ENCODE data around the gene OTC. TPM values are rescaled to one million over a fixed set of nuclear protein-coding genes. Genes with fewer than 3 reads are reported as not detected.
A peak's percentile ranks its signal among the peaks of the same experiment; 100 is the strongest.

Gene OTC
- total RNA-seq, 1 experiment from 2014 or later: not detected

DNA sequence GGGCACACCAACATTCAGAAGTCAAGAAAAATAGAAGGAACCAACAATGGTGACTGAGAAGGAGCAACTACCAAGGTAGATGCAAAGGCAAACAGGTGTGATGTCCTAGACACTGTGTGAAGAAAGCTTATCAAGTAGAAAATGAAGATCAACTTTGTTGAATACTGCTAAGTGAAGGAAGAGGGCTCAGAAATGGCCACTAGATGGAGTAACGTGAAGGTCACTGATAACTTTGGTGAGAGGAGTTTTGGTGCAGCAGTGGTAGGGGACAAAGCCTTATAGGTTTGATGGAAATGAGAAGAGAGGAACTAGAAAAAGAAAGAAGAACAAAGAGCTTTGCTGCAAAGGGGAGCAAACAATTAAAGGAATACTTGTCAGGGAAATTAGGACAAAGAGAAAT is 23.5 kb downstream of the OTC start:
- no TSS peak for BruUV-seq (replicated peaks)
- TF ChIP-seq, protein P1, sequence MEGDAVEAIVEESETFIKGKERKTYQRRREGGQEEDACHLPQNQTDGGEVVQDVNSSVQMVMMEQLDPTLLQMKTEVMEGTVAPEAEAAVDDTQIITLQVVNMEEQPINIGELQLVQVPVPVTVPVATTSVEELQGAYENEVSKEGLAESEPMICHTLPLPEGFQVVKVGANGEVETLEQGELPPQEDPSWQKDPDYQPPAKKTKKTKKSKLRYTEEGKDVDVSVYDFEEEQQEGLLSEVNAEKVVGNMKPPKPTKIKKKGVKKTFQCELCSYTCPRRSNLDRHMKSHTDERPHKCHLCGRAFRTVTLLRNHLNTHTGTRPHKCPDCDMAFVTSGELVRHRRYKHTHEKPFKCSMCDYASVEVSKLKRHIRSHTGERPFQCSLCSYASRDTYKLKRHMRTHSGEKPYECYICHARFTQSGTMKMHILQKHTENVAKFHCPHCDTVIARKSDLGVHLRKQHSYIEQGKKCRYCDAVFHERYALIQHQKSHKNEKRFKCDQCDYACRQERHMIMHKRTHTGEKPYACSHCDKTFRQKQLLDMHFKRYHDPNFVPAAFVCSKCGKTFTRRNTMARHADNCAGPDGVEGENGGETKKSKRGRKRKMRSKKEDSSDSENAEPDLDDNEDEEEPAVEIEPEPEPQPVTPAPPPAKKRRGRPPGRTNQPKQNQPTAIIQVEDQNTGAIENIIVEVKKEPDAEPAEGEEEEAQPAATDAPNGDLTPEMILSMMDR (IDR thresholded peaks at IDR 0.05; ENCODE audit: unreplicated experiment): peak; percentile 41
- intact Hi-C loops (cut with micrococcal nuclease): loop anchor here (1.0 kb wide), 1 partner anchor 278 kb away; no protein-coding TSS in a partner anchor
- ChIA-PET CTCF (interaction anchor here (0.6 to 1.8 kb wide), 12 partner anchors 9 to 288 kb away, joined by 3 to 9 read pairs (median 4); no protein-coding TSS in a partner anchor), POLR2A (interaction anchor here (1.1 kb wide), 1 partner anchor 9 kb away, joined by 3 read pairs; no protein-coding TSS in a partner anchor)
- no peaks in the 10 kb centered on the region for H3K36me3 Mint-ChIP-seq (ENCODE audit: insufficient read depth, unreplicated experiment)
- H3K9me3 Mint-ChIP-seq (ENCODE audit: unreplicated experiment): no peaks in the 10 kb centered on the region
- H3K4me3 Mint-ChIP-seq (ENCODE audit: unreplicated experiment): no peak overlapping the region
- no peak overlapping the region for H3K27ac Mint-ChIP-seq (ENCODE audit: low read depth, unreplicated experiment)
- no peaks in the 10 kb centered on the region for H3K4me1 Mint-ChIP-seq (ENCODE audit: insufficient read depth, unreplicated experiment)
- peaks cover 21% of the 10 kb centered on the region for H3K27me3 Mint-ChIP-seq (ENCODE audit: insufficient read depth, unreplicated experiment)
- DNase-seq (ENCODE audit: unreplicated experiment): peak; percentile 40

DNA sequence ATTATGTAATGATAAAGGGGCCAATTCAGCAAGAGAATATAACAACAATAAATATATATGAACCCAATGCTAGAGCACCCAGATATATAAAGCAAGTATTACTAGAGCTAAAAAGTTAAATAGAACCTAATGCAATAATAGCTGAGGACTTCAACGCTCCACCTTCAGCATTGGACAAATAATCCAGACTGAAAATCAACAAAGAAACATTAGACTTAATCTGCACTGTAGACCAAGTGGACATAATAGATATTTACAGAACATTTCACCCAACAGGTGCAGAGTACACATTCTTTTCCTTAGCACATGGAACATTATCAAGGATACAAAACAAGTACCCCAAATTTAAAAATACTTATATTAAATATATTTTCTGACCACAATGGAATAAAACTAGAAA is 24.3 kb downstream of the OTC start:
- TF ChIP-seq, protein P1 (IDR thresholded peaks at IDR 0.05; ENCODE audit: unreplicated experiment): no peak
- ChIA-PET POLR2A (no interaction called here), CTCF (interaction anchor here (0.6 to 1.5 kb wide), 7 partner anchors 10 to 471 kb away, joined by 3 to 9 read pairs (median 4); no protein-coding TSS in a partner anchor)
- Mint-ChIP-seq H3K4me1 (ENCODE audit: insufficient read depth, unreplicated experiment) (no peaks in the 10 kb centered on the region), H3K9me3 (ENCODE audit: unreplicated experiment) (no peaks in the 10 kb centered on the region), H3K27me3 (ENCODE audit: insufficient read depth, unreplicated experiment) (peaks cover 12% of the 10 kb centered on the region), H3K36me3 (ENCODE audit: insufficient read depth, unreplicated experiment) (no peaks in the 10 kb centered on the region), H3K4me3 (ENCODE audit: unreplicated experiment) (no peak overlapping the region), H3K27ac (ENCODE audit: low read depth, unreplicated experiment) (no peak overlapping the region)
- intact Hi-C loops (cut with micrococcal nuclease): loop anchor here (1.0 kb wide), 1 partner anchor 278 kb away; no protein-coding TSS in a partner anchor
- no peak for DNase-seq (ENCODE audit: unreplicated experiment)
- BruUV-seq (replicated peaks): no TSS peak

DNA sequence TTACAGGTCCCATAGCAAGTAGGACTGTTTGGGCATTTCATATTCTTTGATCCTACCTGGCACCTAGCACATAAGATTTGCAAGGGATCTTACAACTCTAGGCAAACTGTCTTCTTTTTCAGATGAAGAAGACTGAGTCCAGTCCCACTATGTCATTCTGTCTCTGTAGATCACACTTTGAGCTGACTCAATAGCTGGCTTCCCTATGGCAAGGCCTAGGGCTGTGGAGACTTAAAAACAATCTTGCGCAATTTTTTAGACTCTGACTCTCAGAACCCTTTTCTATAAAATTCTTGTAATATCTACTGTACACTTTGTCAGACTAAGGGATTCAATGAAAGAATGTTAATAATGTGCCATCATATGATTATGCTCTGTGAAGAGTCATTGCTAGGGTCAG is 26.7 kb downstream of the OTC start:
- ChIA-PET POLR2A (no interaction called here), CTCF (no interaction called here)
- TF ChIP-seq, protein P1 (IDR thresholded peaks at IDR 0.05; ENCODE audit: unreplicated experiment): no peak
- no peaks in the 10 kb centered on the region for H3K36me3 Mint-ChIP-seq (ENCODE audit: insufficient read depth, unreplicated experiment)
- no TSS peak for BruUV-seq (replicated peaks)
- peak; percentile 7 for DNase-seq (ENCODE audit: unreplicated experiment)
- H3K9me3 Mint-ChIP-seq (ENCODE audit: unreplicated experiment): no peaks in the 10 kb centered on the region
- H3K27ac Mint-ChIP-seq (ENCODE audit: low read depth, unreplicated experiment): no peak overlapping the region
- H3K4me1 Mint-ChIP-seq (ENCODE audit: insufficient read depth, unreplicated experiment): no peaks in the 10 kb centered on the region
- H3K27me3 Mint-ChIP-seq (ENCODE audit: insufficient read depth, unreplicated experiment): peaks cover 20% of the 10 kb centered on the region
- no peak overlapping the region for H3K4me3 Mint-ChIP-seq (ENCODE audit: unreplicated experiment)
- intact Hi-C loops (cut with micrococcal nuclease): no loop called here

DNA sequence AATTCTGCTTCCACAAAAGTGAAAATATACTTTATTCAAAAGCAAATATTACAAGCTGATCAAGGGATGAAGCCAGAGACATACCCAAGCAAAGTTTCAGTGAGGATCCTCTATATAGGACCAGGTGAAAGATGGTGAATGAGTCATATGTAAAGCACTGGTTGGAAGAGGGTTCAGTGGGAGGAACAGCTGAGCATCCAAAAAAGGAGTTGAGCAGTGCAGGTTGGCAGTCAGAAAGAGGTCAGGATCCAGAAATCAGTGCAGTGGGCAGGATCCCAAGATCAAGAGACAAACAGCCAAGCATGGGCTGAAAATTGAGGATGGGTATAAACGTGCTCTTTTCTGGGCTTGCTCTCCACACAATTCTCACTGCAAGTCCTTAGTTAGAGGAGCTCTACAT is 30.3 kb downstream of the OTC start:
- H3K36me3 Mint-ChIP-seq (ENCODE audit: insufficient read depth, unreplicated experiment): no peaks in the 10 kb centered on the region
- H3K27ac Mint-ChIP-seq (ENCODE audit: low read depth, unreplicated experiment): no peak overlapping the region
- H3K9me3 Mint-ChIP-seq (ENCODE audit: unreplicated experiment): no peaks in the 10 kb centered on the region
- POLR2A ChIA-PET: interaction anchor here (0.6 kb wide), 1 partner anchor 9 kb away, joined by 3 read pairs; no protein-coding TSS in a partner anchor
- BruUV-seq (replicated peaks): no TSS peak
- H3K4me1 Mint-ChIP-seq (ENCODE audit: insufficient read depth, unreplicated experiment): no peaks in the 10 kb centered on the region
- intact Hi-C loops (cut with micrococcal nuclease): no loop called here
- peaks cover 37% of the 10 kb centered on the region for H3K27me3 Mint-ChIP-seq (ENCODE audit: insufficient read depth, unreplicated experiment)
- DNase-seq (ENCODE audit: unreplicated experiment): no peak
- CTCF ChIA-PET: no interaction called here
- TF ChIP-seq, protein P1 (IDR thresholded peaks at IDR 0.05; ENCODE audit: unreplicated experiment): no peak
- H3K4me3 Mint-ChIP-seq (ENCODE audit: unreplicated experiment): no peak overlapping the region
